HepG2 (cell line): ENCODE results near the gene CCDC124. TPM values are rescaled to one million over a fixed set of nuclear protein-coding genes. Genes with fewer than 3 reads are reported as not detected.

ENCODE experiments used
- AKAP8 ChIP-seq: sonication (generic); formaldehyde crosslinking; IDR thresholded peaks from 2 replicates; pipeline ENCODE4 v1.5.1; 2020; ENCODE audit warnings: mild to moderate bottlenecking, missing genetic modification reagents
- ARID2 ChIP-seq: sonication (generic); formaldehyde crosslinking; IDR thresholded peaks from 2 replicates; pipeline ENCODE4 v1.8.1; 2022; ENCODE audit warnings: mild to moderate bottlenecking, missing genetic modification reagents, borderline replicate concordance
- ETV6 ChIP-seq: sonication (generic); formaldehyde crosslinking; conservative IDR thresholded peaks from 2 replicates; pipeline ENCODE4 v1.4.0; 2020; ENCODE audit warnings: missing genetic modification reagents
- MLLT10 ChIP-seq: sonication (generic); formaldehyde crosslinking; IDR thresholded peaks from 2 replicates; pipeline ENCODE4 v1.4.0; 2020; ENCODE audit warnings: missing genetic modification reagents
- NR1H2 ChIP-seq: sonication (generic); formaldehyde crosslinking; IDR thresholded peaks from 2 replicates; pipeline ENCODE4 v1.8.1; 2022; ENCODE audit warnings: low read depth, missing genetic modification reagents, borderline replicate concordance
- PTBP1 ChIP-seq: fragments of 200-400 bp; formaldehyde crosslinking; IDR thresholded peaks from 2 replicates; pipeline ENCODE4 v1.6.1; 2018; ENCODE audit warnings: low read length, low read depth; ENCODE audit not compliant: poor library complexity, severe bottlenecking
- RXRB ChIP-seq: IDR thresholded peaks from 2 replicates; pipeline ENCODE4 v1.6.1; 2016; ENCODE audit warnings: borderline replicate concordance, missing genetic modification reagents, missing compliant biosample characterization
- SIX1 ChIP-seq: sonication (generic); formaldehyde crosslinking; IDR thresholded peaks from 2 replicates; pipeline ENCODE4 v1.4.0; 2020; ENCODE audit warnings: missing genetic modification reagents, borderline replicate concordance
- ZBTB20 ChIP-seq: sonication (generic); formaldehyde crosslinking; IDR thresholded peaks from 2 replicates; pipeline ENCODE4 v1.8.1; 2023; ENCODE audit warnings: missing genetic modification reagents, low read depth, mild to moderate bottlenecking, borderline replicate concordance
- polyA plus RNA-seq, 8 experiments: library from polyadenylated mRNA; depleted of rRNA in 3 of 8; stranded (reverse) in 7 of 8; unstranded in 1 of 8; fragments of >200 nt; fragmentation: Illumina TruSeq in 4 of 8; extraction: Trizol in 4 of 8; gene quantifications; 2 replicates each; pipeline versions ENCODE4 v1.2.1 to v1.2.3, GENCODE V29; 2011 to 2016; ENCODE audit warnings: low read depth in 4 of 8, missing spikeins in 1 of 8, mixed read lengths in 1 of 8; ENCODE audit not compliant: insufficient read depth in 1 of 8
- total RNA-seq, 5 experiments: library from RNA; depleted of rRNA; stranded (reverse); fragments of >200 nt; fragmentation: Illumina TruSeq; extraction: Trizol; gene quantifications; 2 replicates each; pipeline ENCODE4 v1.2.3, GENCODE V29; 2016; ENCODE audit warnings: low read depth in 1 of 5
- TF ChIP-seq, protein P1 (sequence below): sonication (generic); formaldehyde crosslinking; IDR thresholded peaks from 2 replicates; pipeline ENCODE4 v1.5.0; 2020; ENCODE audit warnings: missing genetic modification reagents
- TF ChIP-seq, protein P2 (sequence below): sonication (generic); formaldehyde crosslinking; IDR thresholded peaks from 2 replicates; pipeline ENCODE4 v1.4.0; 2020; ENCODE audit warnings: missing genetic modification reagents
- TF ChIP-seq, protein P3 (sequence below): sonication (generic); formaldehyde crosslinking; IDR thresholded peaks from 2 replicates; pipeline ENCODE4 v1.4.0; 2020; ENCODE audit warnings: missing genetic modification reagents, borderline replicate concordance
- TF ChIP-seq, protein P4 (sequence below): sonication (generic); formaldehyde crosslinking; IDR thresholded peaks from one replicate; pipeline ENCODE4 v1.5.1; 2020; ENCODE audit warnings: mild to moderate bottlenecking, missing genetic modification reagents; ENCODE audit errors: not compliant biosample characterization

Gene CCDC124
- total and polyA plus RNA-seq, 2 of the 13 experiments (the other 11 are each of a cell fraction or from before 2014, with no cell fraction given), result 14.9 to 20.3 TPM

DNA sequence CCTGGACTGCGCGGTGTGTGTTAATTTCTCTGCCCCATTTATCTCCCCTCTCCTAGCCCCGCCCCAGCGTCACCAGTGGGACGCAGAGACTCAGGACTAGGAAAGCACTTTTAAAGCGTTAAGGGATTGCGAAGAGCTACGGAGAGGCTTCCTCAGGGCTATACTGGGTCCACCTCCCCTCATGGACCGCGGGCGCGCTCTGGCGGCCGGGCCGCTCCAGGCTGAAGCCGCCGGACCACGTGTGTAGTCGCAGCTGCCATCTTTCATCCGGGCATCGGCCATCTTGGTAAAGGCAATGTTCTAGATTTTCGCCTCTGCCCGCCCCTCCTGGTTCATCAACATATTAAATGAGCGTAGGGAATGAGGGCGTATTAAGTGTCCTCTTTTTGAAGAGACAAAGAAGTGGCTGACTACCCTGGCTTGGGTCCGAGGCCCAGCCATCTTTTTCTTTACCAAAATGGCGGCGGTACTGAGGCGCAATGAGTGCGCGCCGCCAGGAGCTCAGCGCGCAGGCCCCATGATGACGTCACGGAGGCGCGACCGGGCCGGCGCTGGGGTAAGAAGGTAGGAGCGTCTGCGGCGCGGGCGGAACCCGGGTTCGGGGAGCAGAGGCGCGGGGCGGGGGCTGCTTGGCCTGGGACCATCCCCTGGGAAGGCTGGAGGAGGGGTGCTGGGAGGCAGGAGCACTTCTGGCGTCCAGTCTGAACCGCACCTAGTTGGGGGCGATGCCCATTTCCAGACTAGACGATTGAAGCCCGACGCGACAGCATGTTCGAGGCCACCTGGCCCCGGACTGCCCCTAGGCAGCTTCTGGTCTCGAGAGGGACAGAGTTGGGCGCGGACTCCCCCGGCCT, at the start of gene CCDC124 (continued):
- TF ChIP-seq, protein P1, sequence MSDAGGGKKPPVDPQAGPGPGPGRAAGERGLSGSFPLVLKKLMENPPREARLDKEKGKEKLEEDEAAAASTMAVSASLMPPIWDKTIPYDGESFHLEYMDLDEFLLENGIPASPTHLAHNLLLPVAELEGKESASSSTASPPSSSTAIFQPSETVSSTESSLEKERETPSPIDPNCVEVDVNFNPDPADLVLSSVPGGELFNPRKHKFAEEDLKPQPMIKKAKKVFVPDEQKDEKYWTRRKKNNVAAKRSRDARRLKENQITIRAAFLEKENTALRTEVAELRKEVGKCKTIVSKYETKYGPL, result no peak
- peak; percentile 23; the same call in 1 of the 2 replicates for TF ChIP-seq ZBTB20
- no peak; the same call in 1 of the 2 replicates for TF ChIP-seq NR1H2
- TF ChIP-seq SIX1 (CRISPR knock-in tag), result peak; percentile 38; the same call in 1 of the 2 replicates
- no peak for TF ChIP-seq AKAP8 (CRISPR knock-in tag)
- TF ChIP-seq MLLT10, result no peak
- TF ChIP-seq PTBP1, result peak; percentile 77
- TF ChIP-seq RXRB (CRISPR knock-in tag), result peak; percentile 42; the same call in 1 of the 2 replicates
- TF ChIP-seq, protein P2, sequence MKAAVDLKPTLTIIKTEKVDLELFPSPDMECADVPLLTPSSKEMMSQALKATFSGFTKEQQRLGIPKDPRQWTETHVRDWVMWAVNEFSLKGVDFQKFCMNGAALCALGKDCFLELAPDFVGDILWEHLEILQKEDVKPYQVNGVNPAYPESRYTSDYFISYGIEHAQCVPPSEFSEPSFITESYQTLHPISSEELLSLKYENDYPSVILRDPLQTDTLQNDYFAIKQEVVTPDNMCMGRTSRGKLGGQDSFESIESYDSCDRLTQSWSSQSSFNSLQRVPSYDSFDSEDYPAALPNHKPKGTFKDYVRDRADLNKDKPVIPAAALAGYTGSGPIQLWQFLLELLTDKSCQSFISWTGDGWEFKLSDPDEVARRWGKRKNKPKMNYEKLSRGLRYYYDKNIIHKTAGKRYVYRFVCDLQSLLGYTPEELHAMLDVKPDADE (CRISPR knock-in tag), result no peak
- TF ChIP-seq ETV6 (CRISPR knock-in tag), result no peak
- TF ChIP-seq, protein P3, sequence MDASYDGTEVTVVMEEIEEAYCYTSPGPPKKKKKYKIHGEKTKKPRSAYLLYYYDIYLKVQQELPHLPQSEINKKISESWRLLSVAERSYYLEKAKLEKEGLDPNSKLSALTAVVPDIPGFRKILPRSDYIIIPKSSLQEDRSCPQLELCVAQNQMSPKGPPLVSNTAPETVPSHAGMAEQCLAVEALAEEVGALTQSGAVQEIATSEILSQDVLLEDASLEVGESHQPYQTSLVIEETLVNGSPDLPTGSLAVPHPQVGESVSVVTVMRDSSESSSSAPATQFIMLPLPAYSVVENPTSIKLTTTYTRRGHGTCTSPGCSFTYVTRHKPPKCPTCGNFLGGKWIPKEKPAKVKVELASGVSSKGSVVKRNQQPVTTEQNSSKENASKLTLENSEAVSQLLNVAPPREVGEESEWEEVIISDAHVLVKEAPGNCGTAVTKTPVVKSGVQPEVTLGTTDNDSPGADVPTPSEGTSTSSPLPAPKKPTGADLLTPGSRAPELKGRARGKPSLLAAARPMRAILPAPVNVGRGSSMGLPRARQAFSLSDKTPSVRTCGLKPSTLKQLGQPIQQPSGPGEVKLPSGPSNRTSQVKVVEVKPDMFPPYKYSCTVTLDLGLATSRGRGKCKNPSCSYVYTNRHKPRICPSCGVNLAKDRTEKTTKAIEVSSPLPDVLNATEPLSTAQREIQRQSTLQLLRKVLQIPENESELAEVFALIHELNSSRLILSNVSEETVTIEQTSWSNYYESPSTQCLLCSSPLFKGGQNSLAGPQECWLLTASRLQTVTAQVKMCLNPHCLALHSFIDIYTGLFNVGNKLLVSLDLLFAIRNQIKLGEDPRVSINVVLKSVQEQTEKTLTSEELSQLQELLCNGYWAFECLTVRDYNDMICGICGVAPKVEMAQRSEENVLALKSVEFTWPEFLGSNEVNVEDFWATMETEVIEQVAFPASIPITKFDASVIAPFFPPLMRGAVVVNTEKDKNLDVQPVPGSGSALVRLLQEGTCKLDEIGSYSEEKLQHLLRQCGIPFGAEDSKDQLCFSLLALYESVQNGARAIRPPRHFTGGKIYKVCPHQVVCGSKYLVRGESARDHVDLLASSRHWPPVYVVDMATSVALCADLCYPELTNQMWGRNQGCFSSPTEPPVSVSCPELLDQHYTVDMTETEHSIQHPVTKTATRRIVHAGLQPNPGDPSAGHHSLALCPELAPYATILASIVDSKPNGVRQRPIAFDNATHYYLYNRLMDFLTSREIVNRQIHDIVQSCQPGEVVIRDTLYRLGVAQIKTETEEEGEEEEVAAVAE (CRISPR knock-in tag), result peak; percentile 68; the same call in 1 of the 2 replicates
- TF ChIP-seq, protein P4, sequence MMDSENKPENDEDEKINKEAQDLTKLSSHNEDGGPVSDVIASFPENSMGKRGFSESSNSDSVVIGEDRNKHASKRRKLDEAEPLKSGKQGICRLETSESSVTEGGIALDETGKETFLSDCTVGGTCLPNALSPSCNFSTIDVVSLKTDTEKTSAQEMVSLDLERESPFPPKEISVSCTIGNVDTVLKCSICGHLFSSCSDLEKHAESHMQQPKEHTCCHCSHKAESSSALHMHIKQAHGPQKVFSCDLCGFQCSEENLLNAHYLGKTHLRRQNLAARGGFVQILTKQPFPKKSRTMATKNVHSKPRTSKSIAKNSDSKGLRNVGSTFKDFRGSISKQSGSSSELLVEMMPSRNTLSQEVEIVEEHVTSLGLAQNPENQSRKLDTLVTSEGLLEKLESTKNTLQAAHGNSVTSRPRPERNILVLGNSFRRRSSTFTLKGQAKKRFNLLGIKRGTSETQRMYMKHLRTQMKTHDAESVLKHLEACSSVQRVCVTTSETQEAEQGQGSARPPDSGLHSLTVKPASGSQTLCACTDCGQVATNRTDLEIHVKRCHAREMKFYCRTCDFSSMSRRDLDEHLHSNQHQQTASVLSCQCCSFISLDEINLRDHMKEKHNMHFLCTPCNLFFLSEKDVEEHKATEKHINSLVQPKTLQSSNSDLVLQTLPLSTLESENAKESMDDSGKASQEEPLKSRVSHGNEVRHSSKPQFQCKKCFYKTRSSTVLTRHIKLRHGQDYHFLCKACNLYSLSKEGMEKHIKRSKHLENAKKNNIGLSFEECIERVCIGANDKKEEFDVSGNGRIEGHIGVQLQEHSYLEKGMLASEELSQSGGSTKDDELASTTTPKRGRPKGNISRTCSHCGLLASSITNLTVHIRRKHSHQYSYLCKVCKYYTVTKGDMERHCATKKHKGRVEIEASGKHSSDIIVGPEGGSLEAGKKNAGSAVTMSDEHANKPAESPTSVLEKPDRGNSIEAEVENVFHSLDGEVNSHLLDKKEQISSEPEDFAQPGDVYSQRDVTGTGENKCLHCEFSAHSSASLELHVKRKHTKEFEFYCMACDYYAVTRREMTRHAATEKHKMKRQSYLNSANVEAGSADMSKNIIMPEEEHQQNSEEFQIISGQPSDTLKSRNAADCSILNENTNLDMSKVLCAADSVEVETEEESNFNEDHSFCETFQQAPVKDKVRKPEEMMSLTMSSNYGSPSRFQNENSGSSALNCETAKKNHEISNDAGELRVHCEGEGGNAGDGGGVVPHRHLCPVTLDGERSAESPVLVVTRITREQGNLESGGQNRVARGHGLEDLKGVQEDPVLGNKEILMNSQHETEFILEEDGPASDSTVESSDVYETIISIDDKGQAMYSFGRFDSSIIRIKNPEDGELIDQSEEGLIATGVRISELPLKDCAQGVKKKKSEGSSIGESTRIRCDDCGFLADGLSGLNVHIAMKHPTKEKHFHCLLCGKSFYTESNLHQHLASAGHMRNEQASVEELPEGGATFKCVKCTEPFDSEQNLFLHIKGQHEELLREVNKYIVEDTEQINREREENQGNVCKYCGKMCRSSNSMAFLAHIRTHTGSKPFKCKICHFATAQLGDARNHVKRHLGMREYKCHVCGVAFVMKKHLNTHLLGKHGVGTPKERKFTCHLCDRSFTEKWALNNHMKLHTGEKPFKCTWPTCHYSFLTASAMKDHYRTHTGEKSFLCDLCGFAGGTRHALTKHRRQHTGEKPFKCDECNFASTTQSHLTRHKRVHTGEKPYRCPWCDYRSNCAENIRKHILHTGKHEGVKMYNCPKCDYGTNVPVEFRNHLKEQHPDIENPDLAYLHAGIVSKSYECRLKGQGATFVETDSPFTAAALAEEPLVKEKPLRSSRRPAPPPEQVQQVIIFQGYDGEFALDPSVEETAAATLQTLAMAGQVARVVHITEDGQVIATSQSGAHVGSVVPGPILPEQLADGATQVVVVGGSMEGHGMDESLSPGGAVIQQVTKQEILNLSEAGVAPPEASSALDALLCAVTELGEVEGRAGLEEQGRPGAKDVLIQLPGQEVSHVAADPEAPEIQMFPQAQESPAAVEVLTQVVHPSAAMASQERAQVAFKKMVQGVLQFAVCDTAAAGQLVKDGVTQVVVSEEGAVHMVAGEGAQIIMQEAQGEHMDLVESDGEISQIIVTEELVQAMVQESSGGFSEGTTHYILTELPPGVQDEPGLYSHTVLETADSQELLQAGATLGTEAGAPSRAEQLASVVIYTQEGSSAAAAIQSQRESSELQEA (CRISPR knock-in tag), result peak; percentile 10
- no peak for TF ChIP-seq ARID2 (CRISPR knock-in tag)
